Aorta (tissue), 5 donors: ENCODE measurements around the gene OSBPL3. TPM values are rescaled to one million over a fixed set of nuclear protein-coding genes. Genes with fewer than 3 reads are reported as not detected.

Experiments used
- ATAC-seq: fragments of 200-7000 bp; cut with Tn5 transposase; one replicate; pipeline ENCODE4 v1.9.1; 2022; ENCODE audit warnings: moderate library complexity; ENCODE audit not compliant: low FRiP score
- DNase-seq, 2 donors: peaks; one replicate each; pipeline ENCODE4 v3.0.0-alpha.2; 2020
- H3K27ac ChIP-seq, 2 donors: one replicate each; pipeline ENCODE4 v1.5.1; 2013; ENCODE audit warnings: low read length in 2 of 2, mild to moderate bottlenecking in 2 of 2, moderate library complexity in 2 of 2, control low read depth in 1 of 2, inconsistent platforms in 1 of 2, low read depth in 1 of 2
- H3K27me3 ChIP-seq, 2 donors: one replicate each; pipeline ENCODE4 v1.6.1; 2013; ENCODE audit warnings: control low read depth in 1 of 2, low read length in 1 of 2, mild to moderate bottlenecking in 1 of 2, moderate library complexity in 1 of 2; ENCODE audit not compliant: insufficient read depth in 2 of 2, control insufficient read depth in 1 of 2
- H3K36me3 ChIP-seq, 2 donors: one replicate each; pipeline ENCODE4 v1.6.1; 2013; ENCODE audit warnings: control low read depth in 1 of 2, low read length in 1 of 2, mild to moderate bottlenecking in 1 of 2; ENCODE audit not compliant: insufficient read depth in 2 of 2, control insufficient read depth in 1 of 2
- H3K4me1 ChIP-seq, 2 donors: one replicate each; pipeline ENCODE4 v1.6.1; 2013; ENCODE audit warnings: low read length in 2 of 2, control low read depth in 1 of 2, mild to moderate bottlenecking in 1 of 2, moderate library complexity in 1 of 2; ENCODE audit not compliant: insufficient read depth in 2 of 2, control insufficient read depth in 1 of 2
- H3K4me3 ChIP-seq, 2 donors: one replicate each; pipeline ENCODE4 v1.5.1; 2013; ENCODE audit warnings: low read length in 2 of 2, control low read depth in 1 of 2, mild to moderate bottlenecking in 1 of 2
- H3K9me3 ChIP-seq: one replicate; pipeline ENCODE4 v1.6.1; 2013; ENCODE audit warnings: mild to moderate bottlenecking, low read length; ENCODE audit not compliant: control insufficient read depth
- WGBS, 2 donors: extraction: QIAGEN DNeasy Blood & Tissue Kit; methylation state at CpG; one replicate each; pipeline ENCODE4 v1.1.7; 2013; 5-methylcytosine and 5-hydroxymethylcytosine counted together
- intact Hi-C, 2 donors: fragments of 100-400 bp; cut with DNase I; formaldehyde crosslinking; loops; one replicate each; pipeline versions ENCODE4 v1.14.2 to v1.15.0; 2022
- polyA plus RNA-seq, 2 donors: library from polyadenylated mRNA; stranded (reverse); fragments of 200-250 nt; gene quantifications; one replicate each; pipeline ENCODE4 v1.2.3, GENCODE V29; 2013
- total RNA-seq, 2 donors: library from RNA; stranded (reverse); fragmentation: NEBNext Ultra II Directional; extraction: Animal tissue kit (Norgen Biotek cat#: 25700); gene quantifications; one replicate each; pipeline ENCODE4 v1.2.1, GENCODE V29; 2021
- donor health status: healthy with polysubstance abuse.
- donor health status: Bipolar disorder and iron deficiency.
- donor health status: DM: no; HTN: no; CAD: no.
- donor health status: DM: no; HTN: no; CAD: no.
- donor health status: DM: yes; HTN: yes; CAD: no.

Gene OSBPL3
- total and polyA plus RNA-seq, 4 donors = 0.41 to 15.6 (median 5.6) TPM

- no peaks in the 10 kb centered on the region for H3K4me1 ChIP-seq
- 16 to 20% methylated on average over 2 of the region's 2 CpGs for WGBS, 2 donors
- ATAC-seq (peak; percentile 41), DNase-seq (no peak)
- no peak overlapping the region for H3K27ac ChIP-seq
- H3K36me3 ChIP-seq = no peaks in the 10 kb centered on the region
- intact Hi-C loops = no loop called here
- H3K27me3 ChIP-seq = no peaks in the 10 kb centered on the region
- H3K4me3 ChIP-seq = no peak overlapping the region
- peaks cover 5% of the 10 kb centered on the region for H3K9me3 ChIP-seq
Measured at GRCh38 chr7:24769851-24770250, 210.1 kb downstream of the OSBPL3 start.

GRCh38 chr7:24769014-24769830 is 210.8 kb downstream of the OSBPL3 start:
- Histone ChIP-seq H3K9me3 (peaks cover 5% of the 10 kb centered on the region), H3K36me3 (no peaks in the 10 kb centered on the region), H3K27me3 (no peaks in the 10 kb centered on the region), H3K4me3 (no peak overlapping the region), H3K4me1 (no peaks in the 10 kb centered on the region), H3K27ac (no peak overlapping the region)
- intact Hi-C loops = no loop called here
- no peak for ATAC-seq
- DNase-seq = no peak
- 39 to 42% methylated on average over 9 of the region's 9 CpGs for WGBS, 2 donors

GRCh38 chr7:24767878-24768569 is 212.0 kb downstream of the OSBPL3 start:
- ATAC-seq (no peak), DNase-seq (no peak)
- H3K4me3 ChIP-seq = no peak overlapping the region
- WGBS, 2 donors = 85 to 89% methylated on average over 9 of the region's 9 CpGs
- no peaks in the 10 kb centered on the region for H3K27me3 ChIP-seq
- H3K27ac ChIP-seq = no peak overlapping the region
- H3K4me1 ChIP-seq = no peaks in the 10 kb centered on the region
- H3K9me3 ChIP-seq = peaks cover 5% of the 10 kb centered on the region
- intact Hi-C loops = no loop called here
- H3K36me3 ChIP-seq = no peaks in the 10 kb centered on the region

- Histone ChIP-seq H3K27me3 (no peaks in the 10 kb centered on the region), H3K27ac (no peak overlapping the region), H3K9me3 (no peaks in the 10 kb centered on the region), H3K4me3 (no peak overlapping the region), H3K4me1 (no peaks in the 10 kb centered on the region), H3K36me3 (no peaks in the 10 kb centered on the region)
- intact Hi-C loops = no loop called here
- no peak for ATAC-seq
- DNase-seq = no peak
- WGBS, 2 donors = 54 to 62% methylated on average over 8 of the region's 8 CpGs
Measured at GRCh38 chr7:24764972-24765744, 214.8 kb downstream of the OSBPL3 start.

- Histone ChIP-seq H3K27ac (no peak overlapping the region), H3K9me3 (no peaks in the 10 kb centered on the region), H3K36me3 (no peaks in the 10 kb centered on the region), H3K4me1 (no peaks in the 10 kb centered on the region), H3K27me3 (no peaks in the 10 kb centered on the region), H3K4me3 (no peak overlapping the region)
- 47 to 49% methylated on average over 1 of the region's 1 CpG for WGBS, 2 donors
- intact Hi-C loops = no loop called here
- ATAC-seq = no peak
- no peak for DNase-seq
Measured at GRCh38 chr7:24764011-24764410, 216.0 kb downstream of the OSBPL3 start.

- Histone ChIP-seq H3K4me1 (no peaks in the 10 kb centered on the region), H3K27me3 (no peaks in the 10 kb centered on the region), H3K9me3 (no peaks in the 10 kb centered on the region), H3K4me3 (no peak overlapping the region), H3K27ac (no peak overlapping the region), H3K36me3 (no peaks in the 10 kb centered on the region)
- WGBS, 2 donors = 45 to 48% methylated on average over 5 of the region's 5 CpGs
- no peak for ATAC-seq
- intact Hi-C loops = no loop called here
- no peak for DNase-seq
Measured at GRCh38 chr7:24763303-24763901, 216.6 kb downstream of the OSBPL3 start.

- Histone ChIP-seq H3K27ac (no peak overlapping the region), H3K4me3 (no peak overlapping the region), H3K4me1 (no peaks in the 10 kb centered on the region), H3K36me3 (no peaks in the 10 kb centered on the region), H3K9me3 (no peaks in the 10 kb centered on the region), H3K27me3 (no peaks in the 10 kb centered on the region)
- WGBS, 2 donors = 79 to 80% methylated on average over 7 of the region's 7 CpGs
- no peak for DNase-seq
- ATAC-seq = no peak
- intact Hi-C loops = no loop called here
Measured at GRCh38 chr7:24762771-24763170, 217.2 kb downstream of the OSBPL3 start.

GRCh38 chr7:24760968-24761367 is 219.0 kb downstream of the OSBPL3 start:
- H3K27ac ChIP-seq = no peak overlapping the region
- H3K4me1 ChIP-seq = no peaks in the 10 kb centered on the region
- 85 to 93% methylated on average over 1 of the region's 1 CpG for WGBS, 2 donors
- no peak for ATAC-seq
- intact Hi-C loops = no loop called here
- H3K9me3 ChIP-seq = no peaks in the 10 kb centered on the region
- no peak for DNase-seq
- no peaks in the 10 kb centered on the region for H3K27me3 ChIP-seq
- H3K36me3 ChIP-seq = no peaks in the 10 kb centered on the region
- no peak overlapping the region for H3K4me3 ChIP-seq
